GM12872 (cell line): ENCODE measurements around the gene GRIK4.

Experiments
- TF ChIP-seq, protein P1 (sequence below): IDR thresholded peaks from 3 replicates; pipeline ENCODE4 v1.5.1; 2011; ENCODE audit warnings: low read depth, mild to moderate bottlenecking, low read length, moderate library complexity; ENCODE audit not compliant: insufficient read depth

Gene GRIK4

DNA sequence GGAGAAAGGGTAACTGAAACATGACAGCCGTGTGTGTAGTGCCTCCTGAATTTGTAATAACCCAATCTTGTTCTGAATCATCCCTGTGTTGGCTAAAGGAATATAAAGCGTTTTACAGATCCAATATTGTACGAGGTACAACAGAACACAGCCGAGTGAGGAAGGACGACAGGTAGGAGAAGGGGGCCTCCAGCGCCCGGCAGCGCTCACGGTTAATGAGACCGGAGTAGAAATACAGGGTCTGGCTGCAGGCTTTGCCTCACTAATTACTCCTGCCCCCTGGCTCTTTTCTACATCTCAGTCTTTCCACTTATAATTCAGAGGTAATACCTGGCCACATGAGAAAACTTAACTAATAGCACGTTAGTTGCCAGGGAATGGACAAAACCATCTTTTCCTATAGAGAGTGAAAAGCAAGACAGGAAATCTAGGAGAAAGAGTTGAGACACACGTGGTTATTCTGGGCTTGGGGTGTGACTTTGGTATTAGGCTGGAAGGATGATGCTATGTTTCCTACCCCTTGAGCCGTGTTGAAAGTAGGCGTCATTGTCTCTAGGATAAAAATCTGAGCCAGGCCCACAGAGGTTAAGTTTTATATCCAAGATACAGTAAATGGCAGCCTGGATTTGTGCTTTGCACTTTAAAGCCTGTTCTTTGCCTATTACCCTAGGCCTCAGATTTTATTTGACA lies 54.1 kb downstream of the GRIK4 start:
- TF ChIP-seq, protein P1, sequence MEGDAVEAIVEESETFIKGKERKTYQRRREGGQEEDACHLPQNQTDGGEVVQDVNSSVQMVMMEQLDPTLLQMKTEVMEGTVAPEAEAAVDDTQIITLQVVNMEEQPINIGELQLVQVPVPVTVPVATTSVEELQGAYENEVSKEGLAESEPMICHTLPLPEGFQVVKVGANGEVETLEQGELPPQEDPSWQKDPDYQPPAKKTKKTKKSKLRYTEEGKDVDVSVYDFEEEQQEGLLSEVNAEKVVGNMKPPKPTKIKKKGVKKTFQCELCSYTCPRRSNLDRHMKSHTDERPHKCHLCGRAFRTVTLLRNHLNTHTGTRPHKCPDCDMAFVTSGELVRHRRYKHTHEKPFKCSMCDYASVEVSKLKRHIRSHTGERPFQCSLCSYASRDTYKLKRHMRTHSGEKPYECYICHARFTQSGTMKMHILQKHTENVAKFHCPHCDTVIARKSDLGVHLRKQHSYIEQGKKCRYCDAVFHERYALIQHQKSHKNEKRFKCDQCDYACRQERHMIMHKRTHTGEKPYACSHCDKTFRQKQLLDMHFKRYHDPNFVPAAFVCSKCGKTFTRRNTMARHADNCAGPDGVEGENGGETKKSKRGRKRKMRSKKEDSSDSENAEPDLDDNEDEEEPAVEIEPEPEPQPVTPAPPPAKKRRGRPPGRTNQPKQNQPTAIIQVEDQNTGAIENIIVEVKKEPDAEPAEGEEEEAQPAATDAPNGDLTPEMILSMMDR = no peak

DNA sequence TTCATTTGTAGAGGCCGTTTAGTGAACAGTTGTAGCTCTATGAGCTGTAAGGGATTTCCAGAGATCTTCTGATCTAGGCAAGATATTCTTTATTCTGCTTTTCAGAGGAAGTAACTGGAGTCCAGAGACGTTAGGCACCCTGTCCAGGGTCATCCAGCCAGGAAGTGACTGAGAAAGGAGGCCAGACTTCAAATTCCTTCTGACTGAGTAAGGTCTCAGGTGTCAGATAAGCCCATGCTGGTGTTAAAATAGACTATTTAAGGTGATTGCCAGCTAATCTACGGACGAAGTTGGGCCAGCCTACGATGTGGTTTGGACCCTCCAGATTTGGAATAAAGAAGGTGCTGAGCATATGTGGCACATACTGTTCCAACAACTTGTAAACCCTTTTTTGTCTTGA lies 54.6 kb downstream of the GRIK4 start:
- TF ChIP-seq, protein P1 = no peak

DNA sequence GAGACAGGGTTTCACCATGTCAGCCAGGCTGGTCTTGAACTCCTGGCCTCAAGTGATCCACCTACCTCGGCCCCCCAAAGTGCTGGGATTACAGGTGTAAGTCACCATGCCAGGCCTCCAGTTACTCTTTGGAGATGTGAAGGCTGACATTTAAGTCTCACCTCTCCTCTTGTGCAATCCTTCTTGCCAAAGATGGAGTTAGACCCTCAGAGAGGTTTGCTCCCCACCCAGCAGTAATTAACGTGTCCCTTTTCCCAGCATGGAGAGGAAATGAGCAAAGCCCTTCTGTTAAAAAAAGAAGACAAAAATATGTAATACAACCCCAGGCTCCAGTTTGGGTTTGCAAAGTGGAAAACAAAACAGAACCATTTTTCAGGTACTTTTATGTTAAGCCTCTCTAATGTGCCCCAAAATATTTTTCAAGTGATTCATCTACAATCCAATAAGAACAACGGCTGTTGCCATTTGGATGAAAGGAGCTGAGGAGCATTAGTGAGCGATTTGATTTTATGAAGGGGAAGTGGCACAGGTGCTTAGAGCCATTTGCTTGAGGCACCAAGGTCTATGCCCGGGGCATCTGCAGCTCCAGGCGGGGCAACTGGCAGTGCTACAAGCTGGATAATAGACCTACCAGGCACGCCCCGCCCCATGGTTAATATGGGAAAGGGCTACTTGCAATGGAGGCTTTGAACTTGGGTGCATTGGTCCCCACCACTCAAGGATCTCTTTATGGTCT lies 57.2 kb downstream of the GRIK4 start:
- TF ChIP-seq, protein P1 = no peak

DNA sequence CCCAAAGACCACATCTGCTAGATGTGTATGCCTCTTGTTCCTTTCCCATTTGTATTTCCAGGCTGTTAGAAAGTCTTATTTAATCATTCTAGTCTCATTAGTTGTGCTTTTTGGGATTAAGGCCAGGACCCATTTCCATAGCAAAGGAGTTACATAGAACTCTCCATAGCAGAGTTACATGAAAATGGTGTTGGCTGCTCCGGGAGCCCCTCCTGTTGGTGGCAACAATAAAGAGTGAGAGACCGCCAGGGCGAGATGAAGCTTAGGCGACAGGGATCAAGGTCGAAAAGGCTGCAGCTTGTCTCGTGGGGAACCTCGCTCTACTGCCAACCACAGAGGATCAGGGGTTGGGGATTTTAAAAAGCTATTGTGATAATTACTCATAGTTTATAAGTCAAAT lies 58.3 kb downstream of the GRIK4 start:
- TF ChIP-seq, protein P1 = no peak

DNA sequence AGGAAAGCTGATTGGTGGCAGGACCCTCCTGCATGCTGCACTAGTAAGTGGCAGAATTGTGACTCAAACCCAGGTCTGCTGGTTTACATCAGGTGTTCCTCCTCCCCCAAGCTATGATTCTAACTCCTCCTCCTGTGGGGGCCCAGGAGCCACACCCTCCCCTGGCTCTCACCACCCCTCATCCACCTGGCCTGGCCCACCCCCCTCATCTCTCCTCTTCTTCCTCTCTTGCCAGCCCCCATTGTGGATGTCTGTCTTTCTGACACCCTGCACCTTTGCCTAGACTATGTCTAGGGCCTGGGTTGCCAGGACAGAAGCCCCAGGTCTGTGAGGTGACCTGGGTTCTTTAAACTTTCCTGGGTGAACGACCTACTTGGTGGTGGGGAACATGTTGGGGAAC lies 59.9 kb downstream of the GRIK4 start:
- TF ChIP-seq, protein P1 = no peak

DNA sequence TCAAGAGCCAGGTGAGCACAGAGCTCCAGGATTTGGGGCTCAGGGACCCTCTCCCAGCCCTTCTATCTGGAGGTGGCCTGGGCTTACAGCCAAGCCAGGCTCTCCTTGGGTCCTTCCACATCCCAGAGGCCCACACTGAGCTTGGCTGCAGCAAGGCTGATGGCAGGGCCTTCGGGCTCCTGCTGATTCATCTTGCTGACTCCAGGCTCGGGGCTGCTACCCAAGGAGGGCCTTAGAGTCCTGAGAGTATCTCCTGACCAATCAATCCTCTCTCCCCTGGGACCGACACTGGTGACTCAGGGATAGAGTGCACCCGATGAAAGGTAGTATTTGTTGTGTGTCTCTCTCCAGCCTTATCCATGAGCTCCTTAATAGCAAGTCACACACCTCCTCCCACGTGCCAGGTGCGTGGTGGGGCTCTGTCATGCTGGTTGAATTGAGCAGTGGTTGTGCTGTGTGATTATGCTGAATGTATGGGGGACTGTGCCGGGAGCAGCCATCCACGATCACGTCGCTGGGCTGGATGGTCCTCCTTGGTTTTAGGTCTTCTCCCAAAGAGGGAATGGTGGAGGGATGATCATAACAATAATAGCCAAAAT lies 62.3 kb downstream of the GRIK4 start:
- TF ChIP-seq, protein P1 = no peak

DNA sequence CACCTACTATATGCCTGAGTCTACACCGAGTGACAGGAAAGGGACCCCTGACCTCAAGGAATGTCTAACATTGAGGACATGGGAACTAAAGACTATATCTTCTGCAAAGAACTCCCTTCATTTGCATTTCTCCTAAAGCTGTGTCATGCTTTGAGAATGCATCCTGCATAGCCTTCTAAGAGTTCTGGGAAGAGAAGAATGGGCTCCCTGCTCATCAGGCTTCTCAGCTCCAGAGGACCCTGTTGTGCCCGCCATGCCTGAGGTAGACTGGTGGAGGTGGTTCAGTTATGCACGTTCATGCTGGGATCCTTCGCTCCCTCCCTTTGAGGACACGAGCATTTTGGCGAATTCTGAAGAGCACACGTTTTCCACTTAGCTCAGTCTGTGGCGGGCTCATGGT lies 63.3 kb downstream of the GRIK4 start:
- TF ChIP-seq, protein P1 = no peak
